Ishikawa (cell line): Measurements from ENCODE around the gene NPAS2.

Experiments used
- CEBPB ChIP-seq: IDR thresholded peaks from 2 replicates; pipeline ENCODE4 v1.6.1; 2012
- CREB1 ChIP-seq: IDR thresholded peaks from 2 replicates; pipeline ENCODE4 v1.6.1; 2012; ENCODE audit warnings: low read depth
- EGR1 ChIP-seq: IDR thresholded peaks from 2 replicates; pipeline ENCODE4 v1.6.1; 2012
- EP300 ChIP-seq: IDR thresholded peaks from 2 replicates; pipeline ENCODE4 v1.6.1; 2012; ENCODE audit warnings: borderline replicate concordance
- FOXM1 ChIP-seq: IDR thresholded peaks from 2 replicates; pipeline ENCODE4 v1.6.1; 2012; ENCODE audit warnings: low read depth, borderline replicate concordance
- MAX ChIP-seq: IDR thresholded peaks from 2 replicates; pipeline ENCODE4 v1.6.1; 2012
- NFIC ChIP-seq: IDR thresholded peaks from 2 replicates; pipeline ENCODE4 v1.6.1; 2012
- RAD21 ChIP-seq: IDR thresholded peaks from 2 replicates; pipeline ENCODE4 v1.6.1; 2012; ENCODE audit warnings: low read depth
- REST ChIP-seq: IDR thresholded peaks from 2 replicates; pipeline ENCODE4 v1.6.1; 2012; ENCODE audit warnings: low read depth, mild to moderate bottlenecking
- TAF1 ChIP-seq: IDR thresholded peaks from 2 replicates; pipeline ENCODE4 v1.6.1; 2012; ENCODE audit warnings: low read depth, mild to moderate bottlenecking
- TCF12 ChIP-seq: IDR thresholded peaks from 2 replicates; pipeline ENCODE4 v1.6.1; 2012; ENCODE audit warnings: low read depth
- TEAD4 ChIP-seq: IDR thresholded peaks from 2 replicates; pipeline ENCODE4 v1.6.1; 2012
- USF1 ChIP-seq: IDR thresholded peaks from 2 replicates; pipeline ENCODE4 v1.6.1; 2012
- YY1 ChIP-seq: IDR thresholded peaks from 2 replicates; pipeline ENCODE4 v1.6.1; 2012; ENCODE audit warnings: low read depth
- ZBTB7A ChIP-seq: IDR thresholded peaks from 2 replicates; pipeline ENCODE4 v1.6.1; 2012; ENCODE audit warnings: low read depth

NPAS2 gene

GRCh38 chr2:100954044-100954420, 134.1 kb downstream of the NPAS2 start:
- TF ChIP-seq EP300: no peak
- no peak for TF ChIP-seq REST
- no peak for TF ChIP-seq FOXM1
- TF ChIP-seq USF1: no peak
- TF ChIP-seq RAD21: no peak
- no peak for TF ChIP-seq TEAD4
- no peak for TF ChIP-seq NFIC

- TF ChIP-seq NFIC: no peak
- TF ChIP-seq TCF12: no peak
- TF ChIP-seq MAX: no peak
- TF ChIP-seq CREB1: no peak
- TF ChIP-seq TAF1: no peak
- no peak for TF ChIP-seq TEAD4
- no peak for TF ChIP-seq EP300
- no peak for TF ChIP-seq ZBTB7A
- no peak for TF ChIP-seq RAD21
- TF ChIP-seq REST: no peak
- TF ChIP-seq FOXM1: no peak
- TF ChIP-seq USF1: no peak
- TF ChIP-seq CEBPB: no peak
- TF ChIP-seq YY1: no peak
- no peak for TF ChIP-seq EGR1
These were observed 135.3 kb downstream of the NPAS2 start for GRCh38 chr2:100955226-100955625.

- TF ChIP-seq CEBPB: no peak
- no peak for TF ChIP-seq TCF12
These were observed 136.1 kb downstream of the NPAS2 start for GRCh38 chr2:100956081-100956480.

- no peak for TF ChIP-seq CREB1
- no peak for TF ChIP-seq USF1
- no peak for TF ChIP-seq RAD21
- no peak for TF ChIP-seq TCF12
- no peak for TF ChIP-seq YY1
- TF ChIP-seq REST: no peak
- no peak for TF ChIP-seq TAF1
- no peak for TF ChIP-seq EP300
- TF ChIP-seq EGR1: no peak
- no peak for TF ChIP-seq CEBPB
- no peak for TF ChIP-seq NFIC
- no peak for TF ChIP-seq ZBTB7A
These were observed 138.2 kb downstream of the NPAS2 start for GRCh38 chr2:100957996-100958653.

- TF ChIP-seq USF1 (no peak), ZBTB7A (no peak), TEAD4 (no peak), EGR1 (no peak), YY1 (no peak), FOXM1 (no peak), TAF1 (no peak)
These were observed 139.4 kb downstream of the NPAS2 start for GRCh38 chr2:100959225-100959880.
